Stomach (tissue), 19 donors: ENCODE measurements around the gene AP1S3. TPM values are rescaled to one million over a fixed set of nuclear protein-coding genes. Genes with fewer than 3 reads are reported as not detected.
A peak's percentile ranks its signal among the peaks of the same experiment; 100 is the strongest.

Experiments
- DNase-seq, 2 donors: peaks; one replicate each; pipeline versions ENCODE4 v3.0.0 to v3.0.0-alpha.2; 2013 to 2019
- H3K27ac ChIP-seq, 5 donors: fragments of 200-600 bp in 4 of 5; sonication (generic) in 4 of 5; one replicate each; pipeline ENCODE4 v1.5.1; 2013 to 2019; ENCODE audit warnings: mild to moderate bottlenecking in 1 of 5, moderate library complexity in 1 of 5
- H3K27me3 ChIP-seq, 3 donors: fragments of 200-600 bp; sonication (generic); one replicate each; pipeline ENCODE4 v1.5.1; 2017 to 2019; ENCODE audit warnings: mixed run types in 1 of 3
- H3K36me3 ChIP-seq, 4 donors: fragments of 200-600 bp; sonication (generic); 1 replicate in 3 of 4; 2 replicates in 1 of 4; pipeline ENCODE4 v1.5.1; 2016 to 2019
- H3K4me1 ChIP-seq, 4 donors: fragments of 200-600 bp; sonication (generic); one replicate each; pipeline ENCODE4 v1.5.1; 2016 to 2019
- H3K4me3 ChIP-seq, 4 donors: fragments of 200-600 bp; sonication (generic) in 3 of 4; one replicate each; pipeline ENCODE4 v1.5.1; 2016 to 2019; ENCODE audit warnings: mild to moderate bottlenecking in 1 of 4
- H3K9me3 ChIP-seq, 4 donors: fragments of 200-600 bp; sonication (generic); one replicate each; pipeline ENCODE4 v1.5.1; 2016 to 2019
- CTCF ChIP-seq, 7 experiments: fragments of 450-650 bp in 4 of 7; fragments of 200-600 bp in 3 of 7; sonication (generic) in 3 of 7; IDR thresholded peaks; one replicate each; pipeline ENCODE4 v1.5.1; 2016 to 2019; ENCODE audit warnings: antibody characterized with exemption in 7 of 7, control low read depth in 2 of 7, mild to moderate bottlenecking in 1 of 7
- EP300 ChIP-seq: sonication (generic); formaldehyde crosslinking; IDR thresholded peaks from one replicate; pipeline ENCODE4 v1.6.1; 2017; ENCODE audit warnings: antibody characterized with exemption
- POLR2A ChIP-seq, 4 donors: fragments of 450-650 bp; IDR thresholded peaks; one replicate each; pipeline ENCODE4 v1.6.1; 2016; ENCODE audit warnings: antibody characterized with exemption in 4 of 4, control low read depth in 2 of 4, mild to moderate bottlenecking in 1 of 4, moderate library complexity in 1 of 4
- POLR2AphosphoS5 ChIP-seq, 3 donors: sonication (generic); formaldehyde crosslinking; IDR thresholded peaks; one replicate each; pipeline ENCODE4 v1.6.1; 2016; ENCODE audit warnings: antibody characterized with exemption in 3 of 3
- WGBS, 5 donors: extraction: QIAGEN DNeasy Blood & Tissue Kit in 3 of 5; methylation state at CpG; one replicate each; pipeline versions ENCODE4 v1.1.5 to v1.1.7; 2013 to 2018; 5-methylcytosine and 5-hydroxymethylcytosine counted together
- intact Hi-C: fragments of 100-400 bp; cut with DNase I; formaldehyde crosslinking; loops from one replicate; pipeline ENCODE4 v1.15.1; 2023; ENCODE audit warnings: low total_unique reads
- long read RNA-seq, 10 donors: transcript quantifications; one replicate each; lab custom pipeline, GENCODE V29; 2026
- polyA plus RNA-seq, 3 donors: library from polyadenylated mRNA; stranded (reverse); fragments of 200-250 nt; gene quantifications; one replicate each; pipeline ENCODE4 v1.2.3, GENCODE V29; 2013
- total RNA-seq, 5 donors: library from RNA; depleted of rRNA; stranded (reverse); fragments of >200 nt; gene quantifications; one replicate each; pipeline versions ENCODE4 v1.1.0 to v1.2.3, GENCODE V29; 2014 to 2016
- donor health status: healthy with polysubstance abuse.
- donor health status: Bipolar disorder and iron deficiency.
- donor health status: healthy.

The AP1S3 gene
- total RNA-seq (10 to 100 TPM in 2 of 5 donors, 1 to 10 TPM in 1, not detected in 2; 4.8 to 18.2 (median 11.6) TPM), polyA plus RNA-seq (1 to 10 TPM; 1.5 to 6.3 (median 6.0) TPM)
- long read RNA-seq, donor 1: 0 reads
- long read RNA-seq, donor 2: 0 reads
- long read RNA-seq, donor 3, partial matches to known transcripts: 0 of 2 reads
- long read RNA-seq, donor 3, other reads (novel, unspliced or antisense): 0 of 2 reads
- long read RNA-seq, donor 4: 0 reads
- long read RNA-seq, donor 5: 0 reads
- long read RNA-seq, donor 6: 0 reads
- long read RNA-seq, donor 7: 0 reads
- long read RNA-seq, donor 8, partial matches to known transcripts: 0 of 2 reads
- long read RNA-seq, donor 8, other reads (novel, unspliced or antisense): 0 of 2 reads
- long read RNA-seq, donor 9, partial matches to known transcripts: 0 of 2 reads
- long read RNA-seq, donor 9, other reads (novel, unspliced or antisense): 0 of 2 reads
- long read RNA-seq, donor 10: 0 reads

- 0 to 1% (median 1%) methylated on average over 57 to 82 of the region's 82 CpGs for WGBS, 5 donors
- Histone ChIP-seq H3K36me3 (no peaks in the 10 kb centered on the region), H3K4me3 (peak within 1 kb of the TSS; percentile 72 to 84 (median 78)), H3K27ac (peak within 1 kb of the TSS; percentile 81 to 90 (median 85)), H3K4me1 (peaks cover 10 to 25% (median 14%) of the 10 kb centered on the region in 4 donors), H3K9me3 (no peaks in the 10 kb centered on the region), H3K27me3 (no peaks in the 10 kb centered on the region)
- TF ChIP-seq POLR2AphosphoS5 (IDR thresholded peaks at IDR 0.05) (peak in 2 of 3 donors; percentile 34 to 50), EP300 (no peak), CTCF (IDR thresholded peaks at IDR 0.05) (peak in 1 of 7 experiments; percentile 22), POLR2A (IDR thresholded peaks at IDR 0.05) (no peak)
- peak; percentile 84 to 93 for DNase-seq
- intact Hi-C loops: no loop called here
Observed at GRCh38 chr2:223837287-223838061, at the start of gene AP1S3. AP1S3 (minus strand) TSS chr2:223837582; CDS start chr2:223837450, 132 bp downstream.

GRCh38 chr2:223887127-223887526 lies 49.7 kb upstream of the AP1S3 start:
- intact Hi-C loops: no loop called here
- H3K4me3 ChIP-seq: no peak overlapping the region
- no peak overlapping the region for H3K27ac ChIP-seq
- 60 to 83% (median 72%) methylated on average over 5 of the region's 5 CpGs for WGBS, 5 donors
- peaks cover 0 to 9% (median 2%) of the 10 kb centered on the region in 4 donors for H3K4me1 ChIP-seq
- no peak for DNase-seq
- H3K9me3 ChIP-seq: no peaks in the 10 kb centered on the region
- TF ChIP-seq POLR2AphosphoS5 (IDR thresholded peaks at IDR 0.05) (no peak), EP300 (no peak), POLR2A (IDR thresholded peaks at IDR 0.05) (no peak), CTCF (IDR thresholded peaks at IDR 0.05) (no peak)
- peaks cover 20 to 88% (median 85%) of the 10 kb centered on the region in 4 donors for H3K36me3 ChIP-seq
- H3K27me3 ChIP-seq: no peaks in the 10 kb centered on the region

GRCh38 chr2:223886726-223887125 lies 49.3 kb upstream of the AP1S3 start:
- no peaks in the 10 kb centered on the region for H3K27me3 ChIP-seq
- H3K4me1 ChIP-seq: peaks cover 0 to 9% (median 2%) of the 10 kb centered on the region in 4 donors
- WGBS, 5 donors: 0 to 50% (median 0%) methylated on average over 2 of the region's 2 CpGs
- no peak for DNase-seq
- no peaks in the 10 kb centered on the region for H3K9me3 ChIP-seq
- H3K36me3 ChIP-seq: peaks cover 23 to 88% (median 85%) of the 10 kb centered on the region in 4 donors
- no peak overlapping the region for H3K27ac ChIP-seq
- TF ChIP-seq POLR2AphosphoS5 (IDR thresholded peaks at IDR 0.05) (no peak), POLR2A (IDR thresholded peaks at IDR 0.05) (no peak), EP300 (no peak), CTCF (IDR thresholded peaks at IDR 0.05) (no peak)
- no peak overlapping the region for H3K4me3 ChIP-seq
- intact Hi-C loops: no loop called here

GRCh38 chr2:223884399-223884798 lies 47.0 kb upstream of the AP1S3 start:
- H3K4me3 ChIP-seq: no peak overlapping the region
- 67 to 88% (median 82%) methylated on average over 3 of the region's 3 CpGs for WGBS, 5 donors

More at GRCh38 chr2:223884399-223884798, 47.0 kb upstream of the AP1S3 start:
- no peak for DNase-seq
- Histone ChIP-seq H3K27ac (no peak overlapping the region), H3K27me3 (no peaks in the 10 kb centered on the region), H3K36me3 (peaks cover 39 to 90% (median 87%) of the 10 kb centered on the region in 4 donors), H3K9me3 (no peaks in the 10 kb centered on the region), H3K4me1 (peaks cover 0 to 9% (median 2%) of the 10 kb centered on the region in 4 donors)
- TF ChIP-seq POLR2AphosphoS5 (IDR thresholded peaks at IDR 0.05) (no peak), CTCF (IDR thresholded peaks at IDR 0.05) (no peak), EP300 (no peak), POLR2A (IDR thresholded peaks at IDR 0.05) (no peak)
- intact Hi-C loops: no loop called here
